Astrocyte of the cerebellum (primary cell): ENCODE data around the gene TUBA1A.
"Not testable (repeated sequence)": the region's sequence is repeated elsewhere in the genome, so short reads cannot be mapped to it uniquely, and the experiment has no call there.

ENCODE experiments used
- DNase-seq: peaks from one replicate; pipeline ENCODE4 v3.0.0-alpha.2; 2011; ENCODE audit warnings: low read depth
- H3K4me3 ChIP-seq: 2 replicates; pipeline ENCODE4 v1.5.1; 2011; ENCODE audit warnings: mild to moderate bottlenecking, low read depth, low read length, moderate library complexity
- in situ Hi-C: cut with HindIII; loops from 2 replicates; pipeline ENCODE4 v1.10.0; 2017; ENCODE audit warnings: low sequenced_read_pairs
- TF ChIP-seq, protein P1 (sequence below): IDR thresholded peaks from 2 replicates; pipeline ENCODE4 v1.5.1; 2012; ENCODE audit warnings: low read length, low read depth, moderate library complexity, mild to moderate bottlenecking; ENCODE audit errors: missing control alignments

The TUBA1A gene

GRCh38 chr12:49206389-49206788, 17.5 kb upstream of the TUBA1A start:
- no peak for DNase-seq
- TF ChIP-seq, protein P1, sequence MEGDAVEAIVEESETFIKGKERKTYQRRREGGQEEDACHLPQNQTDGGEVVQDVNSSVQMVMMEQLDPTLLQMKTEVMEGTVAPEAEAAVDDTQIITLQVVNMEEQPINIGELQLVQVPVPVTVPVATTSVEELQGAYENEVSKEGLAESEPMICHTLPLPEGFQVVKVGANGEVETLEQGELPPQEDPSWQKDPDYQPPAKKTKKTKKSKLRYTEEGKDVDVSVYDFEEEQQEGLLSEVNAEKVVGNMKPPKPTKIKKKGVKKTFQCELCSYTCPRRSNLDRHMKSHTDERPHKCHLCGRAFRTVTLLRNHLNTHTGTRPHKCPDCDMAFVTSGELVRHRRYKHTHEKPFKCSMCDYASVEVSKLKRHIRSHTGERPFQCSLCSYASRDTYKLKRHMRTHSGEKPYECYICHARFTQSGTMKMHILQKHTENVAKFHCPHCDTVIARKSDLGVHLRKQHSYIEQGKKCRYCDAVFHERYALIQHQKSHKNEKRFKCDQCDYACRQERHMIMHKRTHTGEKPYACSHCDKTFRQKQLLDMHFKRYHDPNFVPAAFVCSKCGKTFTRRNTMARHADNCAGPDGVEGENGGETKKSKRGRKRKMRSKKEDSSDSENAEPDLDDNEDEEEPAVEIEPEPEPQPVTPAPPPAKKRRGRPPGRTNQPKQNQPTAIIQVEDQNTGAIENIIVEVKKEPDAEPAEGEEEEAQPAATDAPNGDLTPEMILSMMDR, result no peak
- no peak overlapping the region for H3K4me3 ChIP-seq
- in situ Hi-C loops, result loop anchor here (10.0 kb wide), 1 partner anchor 142 kb away; the partner anchor contains the start of genes KMT2D and RHEBL1

DNA sequence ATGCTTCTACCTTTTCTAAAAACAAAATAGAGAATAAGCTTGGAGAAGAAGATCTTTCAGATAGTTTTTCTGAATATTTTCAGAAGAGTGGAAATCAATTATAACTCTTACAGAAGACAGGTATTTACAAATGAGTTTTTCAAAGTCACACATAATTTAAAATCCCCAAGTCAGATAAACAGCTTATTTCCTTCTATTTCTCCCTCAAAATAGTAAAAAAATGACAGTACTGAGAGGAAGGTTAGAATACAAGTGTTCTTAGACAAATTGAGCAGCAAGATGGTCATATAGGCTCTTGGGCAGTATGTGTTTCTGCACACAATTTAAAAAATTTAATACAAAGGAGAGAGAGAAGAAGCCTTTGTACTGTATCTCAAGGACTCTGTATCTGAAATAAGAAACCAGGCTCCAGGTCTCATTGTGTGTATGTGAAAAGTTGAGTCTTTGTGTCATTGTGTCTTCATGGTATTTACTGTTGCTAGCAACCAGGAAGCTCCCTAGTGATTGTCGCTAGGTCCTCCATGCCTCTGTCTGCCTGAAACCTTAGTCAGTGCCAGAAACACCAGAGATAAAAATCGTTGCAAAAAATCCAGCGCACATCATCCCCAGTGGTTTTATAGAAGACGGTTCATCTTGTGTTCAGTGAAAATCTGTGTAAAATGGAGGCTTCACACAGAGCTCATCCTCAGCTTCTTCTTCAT, 12.9 kb upstream of the TUBA1A start:
- TF ChIP-seq, protein P1, result no peak
- DNase-seq, result no peak
- in situ Hi-C loops, result loop anchor here (10.0 kb wide), 1 partner anchor 137 kb away; the partner anchor contains the start of genes KMT2D and RHEBL1
- no peak overlapping the region for H3K4me3 ChIP-seq

DNA sequence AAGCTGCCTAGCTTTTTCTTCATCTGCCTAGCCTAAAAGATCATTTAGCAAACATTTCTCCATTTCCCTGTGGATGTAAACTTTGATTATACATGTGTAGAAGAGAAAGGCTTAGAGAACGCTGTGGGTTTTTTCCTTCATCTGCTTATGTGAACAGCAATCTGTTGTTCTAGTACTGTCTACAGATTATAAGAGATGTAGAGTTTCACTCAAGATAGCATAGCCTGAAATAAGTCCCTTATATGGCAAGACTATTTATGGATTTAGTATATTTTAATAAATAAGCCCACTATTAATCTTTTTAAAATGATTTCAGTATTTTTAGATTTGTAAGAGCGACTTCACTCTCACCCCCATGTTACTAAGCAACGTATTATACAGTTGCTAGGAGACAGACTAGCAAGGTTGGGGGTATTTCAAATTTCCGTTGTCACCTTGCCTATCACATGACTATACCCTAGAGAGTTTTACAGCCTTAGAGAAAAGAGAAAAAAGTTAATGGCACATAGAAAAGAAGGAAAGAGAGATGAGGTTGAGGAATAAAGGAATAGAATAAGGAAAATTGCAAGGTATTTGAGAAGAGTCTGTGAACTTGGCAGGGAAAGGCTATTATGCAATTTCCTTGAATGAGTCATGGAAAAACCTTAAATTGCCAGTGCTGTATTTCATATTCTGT, 12.2 kb upstream of the TUBA1A start:
- H3K4me3 ChIP-seq, result no peak overlapping the region
- DNase-seq, result peak; percentile 87
- TF ChIP-seq, protein P1, result no peak
- in situ Hi-C loops, result loop anchor here (10.0 kb wide), 1 partner anchor 136 kb away; the partner anchor contains the start of genes KMT2D and RHEBL1

- H3K4me3 ChIP-seq, result peak overlapping the region; percentile 10
- TF ChIP-seq, protein P1, result no peak
- DNase-seq, result peak; percentile 96
- in situ Hi-C loops, result loop anchor here (5.0 kb wide), 1 partner anchor 34 kb away; no protein-coding TSS in a partner anchor
Observed at GRCh38 chr12:49198431-49199155, 9.7 kb upstream of the TUBA1A start.

DNA sequence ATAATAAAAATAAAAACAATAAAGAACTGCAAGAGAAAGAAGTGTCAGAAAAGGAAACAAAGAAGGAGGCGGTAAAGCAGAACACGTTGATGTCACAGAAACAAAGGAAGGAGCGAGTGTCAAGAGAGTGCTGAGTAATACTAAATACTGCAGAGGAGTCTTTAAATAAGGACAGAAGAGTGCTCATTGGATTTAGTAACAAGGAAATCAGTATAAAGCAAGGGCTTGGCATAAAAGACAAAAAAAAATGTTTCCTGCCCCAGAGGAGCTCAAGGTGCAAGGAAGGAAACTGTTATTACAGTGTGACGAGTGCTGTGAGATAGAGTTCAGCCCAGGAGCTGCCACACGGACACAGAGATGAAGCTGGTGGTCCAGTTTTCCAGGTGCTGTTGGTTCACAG, 8.4 kb upstream of the TUBA1A start:
- H3K4me3 ChIP-seq, result no peak overlapping the region
- TF ChIP-seq, protein P1, result no peak
- no peak for DNase-seq
- in situ Hi-C loops, result loop anchor here (5.0 kb wide), 1 partner anchor 35 kb away; no protein-coding TSS in a partner anchor

DNA sequence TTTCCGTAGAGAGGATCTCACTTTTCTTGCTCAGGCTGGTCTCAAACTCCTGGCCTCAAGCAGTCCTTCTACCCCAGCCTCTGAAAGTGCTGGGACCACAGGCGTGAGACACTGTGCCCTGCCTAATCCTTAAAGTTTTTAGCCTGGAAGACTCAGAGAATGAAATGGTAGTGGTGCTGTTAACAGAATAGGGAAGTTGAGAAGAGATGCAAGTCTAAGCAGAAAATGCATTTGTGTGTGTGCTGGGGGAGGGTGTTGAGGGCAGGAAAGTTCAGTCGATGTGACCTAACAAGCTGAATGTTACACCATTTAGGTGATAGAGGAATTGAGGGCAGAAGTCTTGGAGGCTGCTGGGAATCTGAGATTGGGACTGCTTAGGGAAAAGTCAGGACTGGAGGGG, 6.9 kb upstream of the TUBA1A start:
- DNase-seq, result no peak
- in situ Hi-C loops, result loop anchor here (5.0 kb wide), 1 partner anchor 37 kb away; no protein-coding TSS in a partner anchor
- TF ChIP-seq, protein P1, result no peak
- no peak overlapping the region for H3K4me3 ChIP-seq

DNA sequence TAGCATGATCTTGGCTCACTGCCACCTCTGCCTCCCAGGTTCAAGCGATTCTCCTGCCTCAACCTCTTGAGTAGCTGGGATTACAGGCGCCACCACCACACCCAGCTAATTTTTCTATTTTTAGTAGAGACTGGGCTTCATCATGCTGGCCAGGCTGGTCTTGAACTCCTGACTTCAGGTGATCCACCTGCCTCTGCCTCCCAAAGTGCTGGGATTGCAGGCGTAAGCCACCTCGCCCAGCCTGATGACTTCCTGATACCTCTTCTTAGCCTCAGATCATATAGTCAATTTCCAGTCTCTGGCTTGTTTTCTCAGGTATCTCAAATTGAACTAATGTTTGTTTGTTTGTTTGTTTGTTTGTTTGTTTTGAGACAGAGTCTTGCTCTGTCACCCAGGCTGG, 4.9 kb upstream of the TUBA1A start:
- in situ Hi-C loops, result not testable (repeated sequence)

GRCh38 chr12:49191498-49191897, 2.6 kb upstream of the TUBA1A start:
- H3K4me3 ChIP-seq, in situ Hi-C loops, DNase-seq: not testable (repeated sequence)

More for the DNA sequence above, 4.9 kb upstream of the TUBA1A start:
- DNase-seq, H3K4me3 ChIP-seq: not testable (repeated sequence)
